Pons (tissue), 1 donor: ENCODE results near the gene CEP131.
"Not testable (repeated sequence)": the region's sequence is repeated elsewhere in the genome, so short reads cannot be mapped to it uniquely, and the experiment has no call there.

Experiments
- DNase-seq: peaks from one replicate; pipeline ENCODE4 v3.0.0-alpha.2; 2016; ENCODE audit warnings: low spot score

The CEP131 gene

DNA sequence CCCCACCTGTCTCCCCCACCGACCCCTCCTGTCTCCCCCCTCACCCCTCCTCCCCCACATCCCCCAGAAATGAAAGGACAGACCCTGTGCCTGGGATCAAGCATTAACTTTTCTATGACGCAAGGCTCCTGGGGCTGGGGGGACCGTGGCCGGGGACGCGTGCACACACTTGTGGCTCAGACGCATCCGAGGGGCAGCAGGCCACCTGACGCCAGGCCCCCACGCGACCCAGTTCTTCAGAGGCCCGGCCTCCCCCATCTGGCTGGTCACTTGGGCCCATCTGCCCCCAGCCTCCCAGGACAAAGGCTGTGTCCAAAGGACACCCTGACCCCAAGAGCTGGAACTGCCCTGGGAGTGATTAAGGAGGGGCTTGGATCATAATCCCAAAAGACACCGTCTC is 71.5 kb downstream of the CEP131 start:
- no peak for DNase-seq

DNA sequence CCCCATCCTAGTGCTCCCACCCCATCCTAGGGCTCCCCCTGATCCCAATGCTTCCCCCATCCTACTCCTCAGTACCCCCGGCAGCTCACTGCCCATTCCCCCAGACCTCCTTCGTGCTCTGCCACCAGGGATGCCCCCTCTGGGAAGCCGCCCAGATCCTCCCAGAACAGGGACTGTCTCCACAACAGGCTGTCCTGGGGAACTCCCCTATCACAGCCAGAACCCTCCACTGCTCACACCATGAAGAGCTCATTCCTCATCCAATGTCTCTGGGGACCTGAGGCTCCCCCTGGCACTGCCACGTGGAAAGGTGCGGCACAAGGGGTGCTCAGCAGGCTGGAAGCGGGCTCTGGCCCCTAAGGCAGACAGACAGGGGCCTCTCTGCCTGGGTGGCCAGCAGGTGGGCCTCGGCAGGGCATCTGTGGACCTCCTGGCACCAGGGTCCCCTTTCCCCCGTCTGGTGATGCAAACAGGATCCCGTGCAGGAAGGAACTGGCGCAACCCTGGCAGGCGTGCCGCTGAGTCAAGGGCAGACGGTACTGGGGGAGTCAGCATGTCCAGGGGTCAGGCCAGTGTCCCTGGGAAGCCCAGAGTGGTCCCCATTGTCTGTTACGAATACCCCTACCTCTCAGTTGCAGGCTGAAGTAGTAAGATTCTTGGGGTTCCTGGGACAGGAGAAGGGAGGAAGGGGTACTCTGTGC is 72.2 kb downstream of the CEP131 start:
- no peak for DNase-seq

DNA sequence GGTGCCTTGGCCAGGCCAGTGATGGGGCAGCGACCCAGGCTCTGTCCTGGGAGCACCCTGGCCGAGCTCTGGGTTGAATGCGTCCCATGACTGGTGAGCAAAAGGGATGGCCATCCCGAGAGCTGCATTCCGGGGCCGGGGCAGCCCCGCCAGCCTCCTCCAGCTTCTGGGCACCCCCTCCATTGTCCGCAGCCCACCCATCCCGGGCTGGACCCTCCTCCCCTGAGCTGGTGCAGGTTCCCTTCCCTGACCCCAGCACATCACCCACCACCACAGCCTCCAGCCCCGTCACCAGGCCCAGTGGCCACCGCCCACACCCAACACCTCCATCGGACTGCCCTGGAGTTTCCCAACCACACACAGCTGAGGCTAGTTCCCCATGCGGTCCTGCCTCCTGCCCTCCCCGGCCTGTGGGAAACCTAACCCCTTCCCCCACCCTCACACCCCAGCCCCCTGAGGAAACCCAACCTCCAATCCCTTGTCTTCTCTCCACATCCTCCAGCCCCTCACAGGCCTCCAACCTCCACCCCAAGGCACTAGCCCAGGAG is 73.7 kb downstream of the CEP131 start:
- no peak for DNase-seq

DNA sequence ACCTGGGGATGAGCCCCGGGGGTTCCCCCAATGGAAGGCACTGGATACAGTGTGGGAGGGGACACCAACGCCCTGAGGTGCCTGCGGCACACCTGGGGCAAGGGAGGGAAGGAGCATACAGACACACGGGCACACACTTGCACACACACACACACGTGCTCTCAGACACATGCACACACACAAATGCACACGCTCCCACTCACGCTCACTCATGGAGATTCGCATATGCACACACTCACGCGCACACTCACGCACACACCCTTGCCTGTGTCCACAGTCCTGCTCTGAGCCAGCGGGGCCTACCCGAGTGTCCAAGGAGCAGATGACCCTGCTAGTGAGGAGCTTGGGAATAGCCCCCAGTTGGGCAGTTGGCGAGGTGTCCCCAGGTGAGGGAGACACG is 74.2 kb downstream of the CEP131 start:
- DNase-seq = no peak

DNA sequence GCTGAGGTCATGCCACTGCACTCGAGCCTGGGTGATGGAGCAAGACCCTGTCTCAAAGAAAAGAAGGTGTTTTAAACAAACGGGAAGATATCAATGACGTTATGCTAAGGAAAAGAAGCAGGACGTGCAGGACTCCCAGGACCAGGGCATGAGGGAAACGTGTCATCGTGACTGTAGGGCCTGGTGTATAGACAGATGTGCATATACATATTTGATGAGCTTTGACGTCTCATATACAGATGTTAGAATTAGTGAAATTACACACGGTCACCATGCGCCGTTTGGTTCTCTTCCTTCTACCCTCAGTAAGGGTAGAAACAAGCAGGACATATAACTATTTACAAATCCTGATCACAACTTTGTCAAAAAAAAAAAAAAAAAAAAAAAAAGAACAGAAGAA is 75.1 kb downstream of the CEP131 start:
- DNase-seq = no peak

DNA sequence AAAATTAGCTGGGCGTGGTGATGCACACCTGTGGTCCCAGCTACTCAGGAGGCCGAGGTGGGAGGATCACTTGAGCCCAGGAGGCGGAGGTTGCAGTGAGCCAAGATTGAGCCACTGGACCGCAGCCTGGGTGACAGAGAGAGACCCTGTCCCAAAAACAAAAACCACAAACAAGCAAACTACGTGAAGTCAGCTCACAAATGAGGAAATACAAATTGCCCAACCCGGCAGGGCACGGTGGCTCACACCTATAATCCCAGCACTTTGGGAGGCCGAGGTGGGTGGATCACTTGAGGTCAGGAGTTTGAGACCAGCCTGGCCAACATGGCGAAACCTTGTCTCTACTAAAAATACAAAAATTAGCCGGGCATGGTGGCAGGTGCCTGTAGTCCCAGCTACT is 76.6 kb downstream of the CEP131 start:
- not testable (repeated sequence) for DNase-seq

DNA sequence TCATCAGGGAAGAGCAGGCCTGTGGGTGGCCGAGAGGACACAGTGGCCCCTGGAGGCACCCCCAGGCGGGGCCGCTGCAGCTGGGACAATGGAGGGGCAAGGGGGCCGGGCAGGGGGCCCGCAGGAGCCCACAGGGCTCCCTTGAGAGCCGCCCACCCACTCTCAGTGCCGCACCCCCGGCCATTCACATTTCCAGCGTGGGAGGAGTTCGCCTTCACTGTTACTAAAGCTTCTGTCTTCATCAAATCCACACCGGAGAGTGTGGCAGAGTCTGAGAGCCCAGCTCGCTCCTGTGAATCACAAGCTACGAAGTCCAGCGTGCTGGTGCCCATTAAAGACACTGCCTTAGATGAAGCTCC is 78.4 kb downstream of the CEP131 start:
- DNase-seq = no peak

DNA sequence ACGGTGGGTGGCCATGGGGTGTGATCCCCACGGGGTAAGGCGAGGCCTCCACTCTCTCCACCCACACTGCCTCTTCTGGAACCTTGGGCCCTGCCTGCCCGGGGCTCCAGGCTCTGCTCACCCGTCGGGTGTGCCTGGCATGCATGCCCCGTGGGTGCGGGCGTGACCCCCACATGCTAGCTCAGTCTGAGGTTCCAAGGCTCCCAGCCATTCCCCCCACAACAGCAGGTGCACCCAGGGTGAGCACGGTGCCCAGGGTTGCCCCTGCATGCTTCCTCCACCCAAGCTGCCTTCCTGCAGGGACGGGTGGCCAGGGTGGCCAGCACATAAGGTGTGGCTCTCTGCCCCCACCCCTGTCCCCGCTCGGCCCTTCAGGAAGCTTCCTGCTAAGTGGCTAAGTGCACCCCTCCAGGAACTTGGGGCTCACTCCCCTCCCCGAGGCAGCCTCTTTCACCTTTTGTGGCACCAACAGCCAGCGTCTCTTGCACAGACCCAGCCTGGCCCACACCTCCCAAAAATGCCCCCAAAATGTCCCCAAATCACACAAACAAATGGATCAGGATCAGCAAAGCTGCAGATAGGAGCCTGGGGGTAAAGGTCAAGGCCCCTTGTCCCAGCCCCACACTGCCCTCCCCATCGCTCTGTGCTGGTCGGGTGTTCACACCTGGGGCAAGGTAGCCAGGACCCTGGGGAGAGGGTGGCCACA is 78.9 kb downstream of the CEP131 start:
- no peak for DNase-seq

DNA sequence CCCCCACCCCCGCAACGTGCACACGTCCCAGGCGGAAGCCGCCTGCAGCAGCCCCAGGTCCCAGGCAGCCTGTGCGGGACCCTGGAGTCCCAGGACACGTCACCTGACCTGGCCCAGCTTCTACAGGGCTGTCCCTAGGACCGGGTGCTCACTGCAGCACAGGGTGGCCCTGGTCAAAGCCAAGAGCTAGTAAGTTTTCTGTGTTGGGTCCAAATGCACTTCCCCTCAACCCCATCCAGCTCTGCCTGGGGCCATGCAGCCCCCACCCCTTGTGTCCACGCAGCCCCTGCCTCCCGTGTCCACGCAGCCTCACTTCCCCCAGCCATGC is 79.6 kb downstream of the CEP131 start:
- DNase-seq = no peak

DNA sequence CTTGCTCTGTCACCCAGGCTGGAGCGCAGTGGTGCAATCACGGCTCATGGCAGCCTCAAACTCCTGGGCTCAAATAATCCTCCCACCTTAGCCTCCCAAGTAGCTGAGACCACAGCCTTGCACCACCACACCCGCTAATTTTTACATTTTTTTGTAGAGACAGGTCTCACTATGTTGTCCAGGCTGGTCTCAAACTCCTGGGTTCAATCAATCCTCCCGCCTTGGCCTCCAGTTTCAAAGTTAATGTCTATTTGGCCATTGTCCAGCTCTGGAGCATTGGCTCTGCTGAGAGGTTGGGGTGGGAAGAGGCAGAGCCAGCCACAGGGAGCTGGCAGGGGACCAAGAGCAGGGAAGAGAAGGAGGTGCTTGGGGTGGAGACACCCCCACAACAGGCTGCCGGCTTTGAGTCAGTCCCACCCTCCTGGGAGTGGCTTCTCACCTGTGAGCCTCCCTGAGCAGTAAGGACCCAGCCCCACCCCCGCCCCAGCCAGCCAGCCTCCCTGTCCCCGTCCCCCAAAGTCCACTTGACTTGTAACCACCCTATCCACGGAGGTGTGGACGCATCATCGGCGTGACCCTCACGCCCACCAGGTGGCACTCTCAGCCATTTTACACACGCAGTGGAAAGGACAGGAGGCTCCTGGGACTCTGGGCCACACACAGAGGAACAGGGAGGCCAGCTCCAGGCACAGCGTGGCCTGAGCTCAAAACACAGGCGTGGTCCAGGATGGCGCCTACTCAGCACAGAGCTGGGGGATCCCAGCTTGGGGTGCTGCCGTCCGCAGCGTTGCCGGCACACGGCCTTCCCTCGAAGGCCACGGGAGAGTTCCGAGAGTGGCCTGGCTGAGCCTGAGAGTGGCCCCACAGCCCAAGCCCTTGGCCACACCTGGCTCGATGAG is 80.2 kb downstream of the CEP131 start:
- peak; percentile 87 for DNase-seq

DNA sequence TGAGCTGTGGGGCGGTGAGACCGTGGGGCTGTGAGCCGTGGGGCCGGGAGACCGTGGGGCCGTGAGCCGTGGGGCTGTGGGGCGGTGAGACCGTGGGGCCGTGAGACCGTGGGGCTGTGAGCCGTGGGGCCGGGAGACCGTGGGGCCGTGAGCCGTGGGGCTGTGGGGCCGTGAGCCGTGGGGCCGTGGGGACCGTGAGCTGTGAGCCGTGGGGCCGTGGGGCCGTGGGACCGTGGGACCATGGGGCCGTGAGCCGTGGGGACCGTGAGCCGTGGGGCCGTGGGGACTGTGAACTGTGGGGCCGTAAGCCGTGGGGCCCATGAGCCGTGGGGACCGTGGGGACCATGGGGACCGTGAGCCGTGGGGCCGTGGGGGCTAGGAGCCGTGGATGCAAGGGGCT is 82.1 kb downstream of the CEP131 start:
- DNase-seq = no peak

DNA sequence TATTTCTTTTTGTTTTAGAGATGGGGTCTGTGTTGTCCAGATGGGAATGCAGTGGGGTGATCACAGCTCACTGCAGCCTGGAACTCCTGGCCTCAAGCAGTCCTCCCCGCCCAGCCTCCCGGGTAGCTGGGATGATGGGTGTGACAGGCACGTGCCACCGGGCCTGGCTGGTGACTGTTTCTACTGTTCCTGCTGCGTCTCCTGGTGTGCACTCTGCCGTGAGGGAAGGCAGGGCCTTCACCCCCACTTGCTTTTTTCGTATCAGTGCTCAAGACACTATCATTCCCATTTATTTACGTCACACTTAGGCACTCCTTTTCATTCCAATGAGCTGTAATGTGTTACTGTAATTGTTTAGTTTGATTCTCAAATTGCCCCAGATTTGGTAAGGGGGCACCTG is 82.7 kb downstream of the CEP131 start:
- DNase-seq = no peak
